Measurements from ENCODE around the gene SLC30A10. TPM values are rescaled to one million over a fixed set of nuclear protein-coding genes. Genes with fewer than 3 reads are reported as not detected.

Gene SLC30A10
- total RNA-seq, 1 experiment from 2014 or later = 0.09 TPM

- Histone ChIP-seq H4K8ac (replicated peaks; ENCODE audit: insufficient read length, low read depth, low read length) (no peak overlapping the region), H4K20me1 (ENCODE audit: control insufficient read depth, insufficient read depth, insufficient read length) (no peaks in the 10 kb centered on the region), H3K79me2 (ENCODE audit: insufficient read depth, low read length) (no peaks in the 10 kb centered on the region), H3K9ac (ENCODE audit: extremely low read depth, insufficient read length, low read length) (no peak overlapping the region), H3K18ac (ENCODE audit: insufficient read length, low read depth, low read length) (no peak overlapping the region), H2BK12ac (ENCODE audit: insufficient read length, low read depth, low read length) (no peak overlapping the region), H3K9me3 (ENCODE audit: control insufficient read depth, low read depth, low read length) (no peaks in the 10 kb centered on the region), H2BK5ac (ENCODE audit: insufficient read length, low read length) (no peak overlapping the region), H3K23me2 (ENCODE audit: insufficient read length, low read depth, low read length, poor library complexity, severe bottlenecking) (no peaks in the 10 kb centered on the region), H4K91ac (ENCODE audit: insufficient read length, low read depth, low read length) (no peak overlapping the region), H3K56ac (ENCODE audit: insufficient read length, low read depth, low read length) (no peak overlapping the region), H3K4ac (ENCODE audit: low read depth, low read length) (no peak overlapping the region), H3K23ac (ENCODE audit: insufficient read length, low read depth, low read length) (no peak overlapping the region), H3K14ac (ENCODE audit: insufficient read depth, low read length) (no peak overlapping the region), H2AFZ (ENCODE audit: low read length) (no peak overlapping the region), H2BK120ac (ENCODE audit: low read depth, low read length, poor library complexity, severe bottlenecking) (no peak overlapping the region), H2BK20ac (ENCODE audit: low read depth, low read length, poor library complexity, severe bottlenecking) (no peak overlapping the region), H3T11ph (ENCODE audit: low read length) (no peak overlapping the region), H2BK15ac (ENCODE audit: low read depth, low read length) (no peak overlapping the region), H3K79me1 (ENCODE audit: insufficient read depth, low read depth, low read length, poor library complexity, severe bottlenecking) (no peaks in the 10 kb centered on the region), H3K27ac (ENCODE audit: insufficient read length, low read depth, low read length) (no peak overlapping the region), H2AK5ac (ENCODE audit: insufficient read length, low read length) (no peak overlapping the region), H3K4me2 (ENCODE audit: insufficient read depth, insufficient read length, low read length) (no peak overlapping the region), H3K27me3 (ENCODE audit: insufficient read depth, low read length) (no peaks in the 10 kb centered on the region), H4K5ac (ENCODE audit: insufficient read length, low read depth, low read length) (no peak overlapping the region), H3K4me1 (ENCODE audit: insufficient read depth, low read length) (no peaks in the 10 kb centered on the region)
- no peak overlapping the region; a peak in 1 of 7 replicates for H3K27ac Mint-ChIP-seq
- H3K9me3 Mint-ChIP-seq = no peaks in the 10 kb centered on the region; a peak in 1 of 5 replicates
- TF ChIP-seq, protein P1, sequence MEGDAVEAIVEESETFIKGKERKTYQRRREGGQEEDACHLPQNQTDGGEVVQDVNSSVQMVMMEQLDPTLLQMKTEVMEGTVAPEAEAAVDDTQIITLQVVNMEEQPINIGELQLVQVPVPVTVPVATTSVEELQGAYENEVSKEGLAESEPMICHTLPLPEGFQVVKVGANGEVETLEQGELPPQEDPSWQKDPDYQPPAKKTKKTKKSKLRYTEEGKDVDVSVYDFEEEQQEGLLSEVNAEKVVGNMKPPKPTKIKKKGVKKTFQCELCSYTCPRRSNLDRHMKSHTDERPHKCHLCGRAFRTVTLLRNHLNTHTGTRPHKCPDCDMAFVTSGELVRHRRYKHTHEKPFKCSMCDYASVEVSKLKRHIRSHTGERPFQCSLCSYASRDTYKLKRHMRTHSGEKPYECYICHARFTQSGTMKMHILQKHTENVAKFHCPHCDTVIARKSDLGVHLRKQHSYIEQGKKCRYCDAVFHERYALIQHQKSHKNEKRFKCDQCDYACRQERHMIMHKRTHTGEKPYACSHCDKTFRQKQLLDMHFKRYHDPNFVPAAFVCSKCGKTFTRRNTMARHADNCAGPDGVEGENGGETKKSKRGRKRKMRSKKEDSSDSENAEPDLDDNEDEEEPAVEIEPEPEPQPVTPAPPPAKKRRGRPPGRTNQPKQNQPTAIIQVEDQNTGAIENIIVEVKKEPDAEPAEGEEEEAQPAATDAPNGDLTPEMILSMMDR (conservative IDR thresholded peaks at IDR 0.05) = no peak
- no peaks in the 10 kb centered on the region for H3K36me3 Mint-ChIP-seq (ENCODE audit: insufficient read depth in 1 of 3, low read depth in 3 of 3)
- H3K4me3 Mint-ChIP-seq = no peak overlapping the region
- no peaks in the 10 kb centered on the region; the same call in 1 of the 2 replicates for H3K27me3 Mint-ChIP-seq (ENCODE audit: low read depth)
- no CpG with 5 or more reads among the region's 6 CpGs for WGBS (ENCODE audit: extremely low coverage, insufficient read length, low lambda C conversion rate)
- no peaks in the 10 kb centered on the region for H3K4me1 Mint-ChIP-seq
- DNase-seq = no peak
Observed at GRCh38 chr1:219954052-219954451, 25.7 kb upstream of the SLC30A10 start.
